ENCODE data around the gene NFIC.

The NFIC gene

GRCh38 chr19:3356805-3357204 lies 9.6 kb upstream of the NFIC start:
- TF ChIP-seq CTCF (IDR thresholded peaks at IDR 0.05): no peak
- H3K27ac ChIP-seq: no peak overlapping the region
- peaks cover 22% of the 10 kb centered on the region for H3K27me3 ChIP-seq
- no peaks in the 10 kb centered on the region for H3K9me3 ChIP-seq
- H3K4me3 ChIP-seq (ENCODE audit: low read depth in 1 of 2, low read length in 1 of 2): no peak overlapping the region
- no peaks in the 10 kb centered on the region for H3K36me3 ChIP-seq
- peaks cover 18 to 22% of the 10 kb centered on the region in 2 experiments for H3K4me1 ChIP-seq (ENCODE audit: control insufficient read depth in 1 of 2, insufficient read depth in 1 of 2, low read depth in 1 of 2, low read length in 1 of 2)

GRCh38 chr19:3357271-3357991 lies 9.0 kb upstream of the NFIC start:
- no peak overlapping the region for H3K4me3 ChIP-seq (ENCODE audit: low read depth in 1 of 2, low read length in 1 of 2)

GRCh38 chr19:3357992-3358688 lies 8.2 kb upstream of the NFIC start:
- H3K9me3 ChIP-seq: no peaks in the 10 kb centered on the region
- no peaks in the 10 kb centered on the region for H3K36me3 ChIP-seq
- H3K4me1 ChIP-seq (ENCODE audit: control insufficient read depth in 1 of 2, insufficient read depth in 1 of 2, low read depth in 1 of 2, low read length in 1 of 2): peaks cover 20 to 25% of the 10 kb centered on the region in 2 experiments
- H3K27me3 ChIP-seq: peaks cover 22% of the 10 kb centered on the region
- H3K4me3 ChIP-seq (ENCODE audit: low read depth in 1 of 2, low read length in 1 of 2): peak overlapping the region in 1 of 2 experiments; percentile 73
- TF ChIP-seq CTCF (IDR thresholded peaks at IDR 0.05): no peak
- H3K27ac ChIP-seq: no peak overlapping the region

More at GRCh38 chr19:3357271-3357991, 9.0 kb upstream of the NFIC start:
- Histone ChIP-seq H3K36me3 (no peaks in the 10 kb centered on the region), H3K27me3 (peaks cover 22% of the 10 kb centered on the region), H3K9me3 (no peaks in the 10 kb centered on the region), H3K27ac (no peak overlapping the region), H3K4me1 (ENCODE audit: control insufficient read depth in 1 of 2, insufficient read depth in 1 of 2, low read depth in 1 of 2, low read length in 1 of 2) (peaks cover 20 to 25% of the 10 kb centered on the region in 2 experiments)
- no peak for TF ChIP-seq CTCF (IDR thresholded peaks at IDR 0.05)

GRCh38 chr19:3358689-3359014 lies 7.7 kb upstream of the NFIC start:
- Histone ChIP-seq H3K27ac (peak overlapping the region; percentile 38), H3K36me3 (no peaks in the 10 kb centered on the region), H3K9me3 (no peaks in the 10 kb centered on the region), H3K4me3 (ENCODE audit: low read depth in 1 of 2, low read length in 1 of 2) (peak overlapping the region; percentile 67 to 73), H3K4me1 (ENCODE audit: control insufficient read depth in 1 of 2, insufficient read depth in 1 of 2, low read depth in 1 of 2, low read length in 1 of 2) (peaks cover 20 to 25% of the 10 kb centered on the region in 2 experiments), H3K27me3 (peaks cover 22% of the 10 kb centered on the region)
- TF ChIP-seq CTCF (IDR thresholded peaks at IDR 0.05): no peak

GRCh38 chr19:3359015-3359918 lies 7.1 kb upstream of the NFIC start:
- H3K36me3 ChIP-seq: no peaks in the 10 kb centered on the region
- H3K27me3 ChIP-seq: peaks cover 22% of the 10 kb centered on the region
- peak overlapping the region; percentile 90 for H3K27ac ChIP-seq
- H3K4me1 ChIP-seq (ENCODE audit: control insufficient read depth in 1 of 2, insufficient read depth in 1 of 2, low read depth in 1 of 2, low read length in 1 of 2): peaks cover 20 to 25% of the 10 kb centered on the region in 2 experiments
- no peaks in the 10 kb centered on the region for H3K9me3 ChIP-seq
- H3K4me3 ChIP-seq (ENCODE audit: low read depth in 1 of 2, low read length in 1 of 2): peak overlapping the region; percentile 67 to 83
- no peak for TF ChIP-seq CTCF (IDR thresholded peaks at IDR 0.05)
